Caco-2 (cell line): Measurements from ENCODE around the gene PAQR7. TPM values are rescaled to one million over a fixed set of nuclear protein-coding genes. Genes with fewer than 3 reads are reported as not detected.

Experiments
- BruUV-seq: library from RNA; stranded (reverse); fragments of 400-500 nt; replicated peaks from 2 replicates; lab custom pipeline; 2021; lab: Mats Ljungman, UMichigan
- CTCF ChIA-PET: fragments of 300-600 bp; sonication (Branson Sonifier 250); formaldehyde crosslinking; loops from one replicate; lab custom pipeline; 2022; ENCODE audit warnings: antibody characterized with exemption; lab: Charles Lee
- POLR2A ChIA-PET: fragments of 300-600 bp; sonication (Branson Sonifier 250); formaldehyde crosslinking; loops from one replicate; lab custom pipeline; 2022; ENCODE audit warnings: antibody characterized with exemption; lab: Charles Lee
- DNase-seq, 2 experiments: peaks; one replicate each; pipeline versions ENCODE4 v3.0.0 to v3.0.0-alpha.2; 2020 to 2022
- H3K27me3 ChIP-seq: replicated peaks from 2 replicates; pipeline ENCODE4 v1.6.0; 2011; ENCODE audit warnings: low read length; ENCODE audit not compliant: control insufficient read depth, insufficient read depth
- H3K36me3 ChIP-seq: 2 replicates; pipeline ENCODE4 v1.5.1; 2011; ENCODE audit warnings: low read length; ENCODE audit not compliant: control insufficient read depth, insufficient read depth
- H3K4me1 ChIP-seq: fragments of 250-450 bp; sonication (Bioruptor Pico); 2 replicates; pipeline ENCODE4 v1.5.1; 2020; ENCODE audit warnings: mild to moderate bottlenecking
- H3K4me3 ChIP-seq: 2 replicates; pipeline ENCODE4 v1.5.1; 2011; ENCODE audit warnings: low read depth, mild to moderate bottlenecking, control low read depth, low read length
- H3K9me3 ChIP-seq: fragments of 250-450 bp; sonication (Bioruptor Pico); 2 replicates; pipeline ENCODE4 v1.5.1; 2020; ENCODE audit warnings: mild to moderate bottlenecking, moderate library complexity
- H3K27ac Mint-ChIP-seq: one replicate; pipeline ENCODE4 v1.8.0; 2022; ENCODE audit warnings: mixed read lengths; ENCODE audit not compliant: unreplicated experiment
- H3K27me3 Mint-ChIP-seq: one replicate; pipeline ENCODE4 v1.8.0; 2022; ENCODE audit warnings: mixed read lengths; ENCODE audit not compliant: insufficient read depth, unreplicated experiment
- H3K36me3 Mint-ChIP-seq: one replicate; pipeline ENCODE4 v1.8.0; 2022; ENCODE audit warnings: mild to moderate bottlenecking, mixed read lengths; ENCODE audit not compliant: insufficient read depth, unreplicated experiment
- H3K4me1 Mint-ChIP-seq: one replicate; pipeline ENCODE4 v1.8.0; 2022; ENCODE audit warnings: low read depth, mixed read lengths; ENCODE audit not compliant: unreplicated experiment
- H3K4me3 Mint-ChIP-seq: one replicate; pipeline ENCODE4 v1.8.0; 2022; ENCODE audit warnings: mild to moderate bottlenecking, moderate library complexity, mixed read lengths; ENCODE audit not compliant: unreplicated experiment
- H3K9me3 Mint-ChIP-seq: one replicate; pipeline ENCODE4 v1.8.0; 2022; ENCODE audit warnings: mixed read lengths; ENCODE audit not compliant: unreplicated experiment
- intact Hi-C: fragments of 100-400 bp; cut with micrococcal nuclease; formaldehyde crosslinking; loops from one replicate; pipeline ENCODE4 v1.10.0; 2022; ENCODE audit not compliant: unreplicated experiment
- total RNA-seq: library from RNA; stranded (reverse); gene quantifications from 2 replicates; pipeline ENCODE4 v1.2.3, GENCODE V29; 2022
- TF ChIP-seq, protein P1 (sequence below), 2 experiments: fragments of 200-600 bp in 1 of 2; IDR thresholded peaks; 1 replicate in 1 of 2; 2 replicates in 1 of 2; pipeline versions ENCODE4 v1.5.1 to v1.8.0; 2011 to 2022; ENCODE audit warnings: antibody characterized with exemption in 1 of 2, control low read depth in 1 of 2, inconsistent platforms in 1 of 2, low read depth in 1 of 2, low read length in 1 of 2, mild to moderate bottlenecking in 1 of 2, moderate library complexity in 1 of 2; ENCODE audit not compliant: insufficient read depth in 1 of 2, severe bottlenecking in 1 of 2, unreplicated experiment in 1 of 2

Gene PAQR7
- total RNA-seq, 1 experiment from 2014 or later = 22.3 TPM

- Mint-ChIP-seq H3K9me3 (no peaks in the 10 kb centered on the region), H3K4me1 (peaks cover 7% of the 10 kb centered on the region), H3K27ac (no peak overlapping the region), H3K4me3 (no peak overlapping the region), H3K27me3 (no peaks in the 10 kb centered on the region), H3K36me3 (peaks cover 24% of the 10 kb centered on the region)
- Histone ChIP-seq H3K4me1 (peaks cover 17% of the 10 kb centered on the region), H3K36me3 (no peaks in the 10 kb centered on the region), H3K4me3 (no peak overlapping the region), H3K9me3 (no peaks in the 10 kb centered on the region), H3K27me3 (no peaks in the 10 kb centered on the region)
- ChIA-PET CTCF (interaction anchor here (0.6 kb wide), 1 partner anchor 22 kb away, joined by 3 read pairs; no protein-coding TSS in a partner anchor), POLR2A (no interaction called here)
- TF ChIP-seq, protein P1, sequence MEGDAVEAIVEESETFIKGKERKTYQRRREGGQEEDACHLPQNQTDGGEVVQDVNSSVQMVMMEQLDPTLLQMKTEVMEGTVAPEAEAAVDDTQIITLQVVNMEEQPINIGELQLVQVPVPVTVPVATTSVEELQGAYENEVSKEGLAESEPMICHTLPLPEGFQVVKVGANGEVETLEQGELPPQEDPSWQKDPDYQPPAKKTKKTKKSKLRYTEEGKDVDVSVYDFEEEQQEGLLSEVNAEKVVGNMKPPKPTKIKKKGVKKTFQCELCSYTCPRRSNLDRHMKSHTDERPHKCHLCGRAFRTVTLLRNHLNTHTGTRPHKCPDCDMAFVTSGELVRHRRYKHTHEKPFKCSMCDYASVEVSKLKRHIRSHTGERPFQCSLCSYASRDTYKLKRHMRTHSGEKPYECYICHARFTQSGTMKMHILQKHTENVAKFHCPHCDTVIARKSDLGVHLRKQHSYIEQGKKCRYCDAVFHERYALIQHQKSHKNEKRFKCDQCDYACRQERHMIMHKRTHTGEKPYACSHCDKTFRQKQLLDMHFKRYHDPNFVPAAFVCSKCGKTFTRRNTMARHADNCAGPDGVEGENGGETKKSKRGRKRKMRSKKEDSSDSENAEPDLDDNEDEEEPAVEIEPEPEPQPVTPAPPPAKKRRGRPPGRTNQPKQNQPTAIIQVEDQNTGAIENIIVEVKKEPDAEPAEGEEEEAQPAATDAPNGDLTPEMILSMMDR (IDR thresholded peaks at IDR 0.05; ENCODE audit: insufficient read depth in 1 of 2, low read depth in 1 of 2, low read length in 1 of 2, severe bottlenecking in 1 of 2, unreplicated experiment in 1 of 2) = no peak
- no TSS peak for BruUV-seq
- no peak for DNase-seq
- intact Hi-C loops = no loop called here
These were observed 4.9 kb downstream of the PAQR7 start for GRCh38 chr1:25870614-25871013.

DNA sequence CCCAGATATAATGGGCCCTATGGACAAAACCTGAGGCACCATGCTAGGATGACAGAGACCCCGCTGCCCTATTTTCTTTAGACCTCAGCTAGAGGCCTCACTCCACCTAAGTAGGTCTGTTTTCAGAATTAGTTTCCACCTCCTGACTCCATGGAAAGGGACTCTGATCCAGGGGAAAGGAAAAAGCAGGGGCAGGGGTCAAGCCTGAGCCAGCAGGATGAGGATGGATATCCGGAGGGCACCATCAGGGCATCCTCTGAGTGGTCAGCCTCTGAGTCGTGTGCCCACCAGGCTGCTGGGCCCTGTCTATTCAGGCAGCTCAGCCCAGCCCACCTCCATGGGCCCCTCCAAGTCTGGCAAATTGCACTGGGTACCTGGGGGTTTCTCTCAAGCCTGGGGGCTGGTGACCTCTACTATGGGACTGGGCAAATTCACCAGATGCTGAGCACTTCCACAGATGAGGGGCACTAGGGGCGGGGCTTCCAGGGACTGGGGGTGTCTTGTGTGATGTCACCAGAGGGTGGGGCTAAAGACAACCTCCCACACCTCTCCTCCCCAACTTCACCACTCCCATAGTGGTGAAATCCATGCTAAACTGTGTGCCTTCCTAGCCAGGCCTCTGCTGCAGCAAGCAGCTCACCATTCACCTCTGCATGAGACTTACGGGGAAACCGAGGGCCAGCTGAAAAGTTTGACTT is 5.5 kb downstream of the PAQR7 start:
- H3K9me3 ChIP-seq = no peaks in the 10 kb centered on the region
- Mint-ChIP-seq H3K4me3 (no peak overlapping the region), H3K36me3 (peaks cover 24% of the 10 kb centered on the region), H3K9me3 (no peaks in the 10 kb centered on the region), H3K27ac (no peak overlapping the region), H3K4me1 (peaks cover 7% of the 10 kb centered on the region), H3K27me3 (no peaks in the 10 kb centered on the region)
- TF ChIP-seq, protein P1 (IDR thresholded peaks at IDR 0.05; ENCODE audit: insufficient read depth in 1 of 2, low read depth in 1 of 2, low read length in 1 of 2, severe bottlenecking in 1 of 2, unreplicated experiment in 1 of 2) = no peak
- CTCF ChIA-PET = interaction anchor here (0.6 kb wide), 1 partner anchor 22 kb away, joined by 3 read pairs; no protein-coding TSS in a partner anchor
- no peak for DNase-seq
- intact Hi-C loops = no loop called here
- no peak overlapping the region for H3K4me3 ChIP-seq
- H3K36me3 ChIP-seq = no peaks in the 10 kb centered on the region
- no peaks in the 10 kb centered on the region for H3K27me3 ChIP-seq
- H3K4me1 ChIP-seq = peaks cover 17% of the 10 kb centered on the region
- POLR2A ChIA-PET = no interaction called here
- BruUV-seq = no TSS peak

GRCh38 chr1:25867210-25867991 is 8.1 kb downstream of the PAQR7 start:
- CTCF ChIA-PET = interaction anchor here (0.6 kb wide), 1 partner anchor 23 kb away, joined by 3 read pairs; no protein-coding TSS in a partner anchor
- Histone ChIP-seq H3K9me3 (no peaks in the 10 kb centered on the region), H3K4me1 (peaks cover 14% of the 10 kb centered on the region), H3K27me3 (no peaks in the 10 kb centered on the region), H3K36me3 (peaks cover 2% of the 10 kb centered on the region; the same call in 1 of the 2 replicates), H3K4me3 (no peak overlapping the region)
- POLR2A ChIA-PET = no interaction called here
- intact Hi-C loops = no loop called here
- Mint-ChIP-seq H3K9me3 (no peaks in the 10 kb centered on the region), H3K4me1 (peaks cover 7% of the 10 kb centered on the region), H3K27me3 (no peaks in the 10 kb centered on the region), H3K27ac (no peak overlapping the region), H3K36me3 (peaks cover 24% of the 10 kb centered on the region), H3K4me3 (no peak overlapping the region)
- no TSS peak for BruUV-seq
- DNase-seq = peak; percentile 16 to 49
- TF ChIP-seq, protein P1 (IDR thresholded peaks at IDR 0.05; ENCODE audit: insufficient read depth in 1 of 2, low read depth in 1 of 2, low read length in 1 of 2, severe bottlenecking in 1 of 2, unreplicated experiment in 1 of 2) = no peak
